GM23338 (cell line): ENCODE results near the gene ZPBP. TPM values are rescaled to one million over a fixed set of nuclear protein-coding genes. Genes with fewer than 3 reads are reported as not detected.

Experiments used
- ATAC-seq: fragments of 200-7000 bp; cut with Tn5 transposase; 3 replicates; pipeline ENCODE4 v1.9.1; 2020
- DNase-seq: peaks from one replicate; pipeline ENCODE4 v3.0.0-alpha.2; 2015; ENCODE audit warnings: low spot score
- H2AFZ ChIP-seq: fragments of 200-600 bp; sonication (generic); 2 replicates; pipeline ENCODE4 v1.8.0; 2016; ENCODE audit warnings: antibody characterized with exemption, mild to moderate bottlenecking, moderate library complexity
- H3F3A ChIP-seq: fragments of 200-600 bp; sonication (generic); replicated peaks from 2 replicates; pipeline ENCODE4 v1.8.0; 2017; ENCODE audit warnings: antibody characterized with exemption, mixed run types, low read depth
- H3K27ac ChIP-seq: fragments of 200-600 bp; sonication (generic); 2 replicates; pipeline ENCODE4 v1.6.1; 2016; ENCODE audit warnings: low read depth
- H3K27me3 ChIP-seq: fragments of 200-600 bp; sonication (generic); 2 replicates; pipeline ENCODE4 v1.8.0; 2016; ENCODE audit warnings: mild to moderate bottlenecking, mixed run types, moderate library complexity; ENCODE audit not compliant: insufficient read depth
- H3K36me3 ChIP-seq: fragments of 200-600 bp; sonication (generic); 2 replicates; pipeline ENCODE4 v1.8.0; 2016; ENCODE audit warnings: mild to moderate bottlenecking; ENCODE audit not compliant: insufficient read depth
- H3K4me1 ChIP-seq: fragments of 200-600 bp; sonication (generic); 2 replicates; pipeline ENCODE4 v1.8.0; 2016; ENCODE audit warnings: mild to moderate bottlenecking, moderate library complexity; ENCODE audit not compliant: insufficient read depth
- H3K4me2 ChIP-seq: fragments of 200-600 bp; sonication (generic); 2 replicates; pipeline ENCODE4 v1.7.1; 2017; ENCODE audit warnings: mixed run types
- H3K4me3 ChIP-seq: fragments of 200-600 bp; sonication (generic); 2 replicates; pipeline ENCODE4 v1.6.1; 2016; ENCODE audit warnings: mixed run types
- H3K79me2 ChIP-seq: fragments of 200-600 bp; sonication (generic); replicated peaks from 2 replicates; pipeline ENCODE4 v1.8.0; 2017; ENCODE audit warnings: mild to moderate bottlenecking; ENCODE audit not compliant: insufficient read depth
- H3K9me2 ChIP-seq: fragments of 200-600 bp; sonication (generic); 2 replicates; pipeline ENCODE4 v1.8.0; 2017; ENCODE audit not compliant: insufficient read depth
- H4K20me1 ChIP-seq: fragments of 200-600 bp; sonication (generic); replicated peaks from 2 replicates; pipeline ENCODE4 v1.8.0; 2017; ENCODE audit warnings: mild to moderate bottlenecking; ENCODE audit not compliant: insufficient read depth
- H3K27ac Mint-ChIP-seq: 2 replicates; pipeline ENCODE4 v1.8.0; 2020; ENCODE audit warnings: inconsistent platforms, mild to moderate bottlenecking, moderate library complexity, mixed read lengths
- H3K27me3 Mint-ChIP-seq: 3 replicates; pipeline ENCODE4 v1.8.0; 2022; ENCODE audit warnings: low read depth, mild to moderate bottlenecking, moderate library complexity, mixed read lengths, inconsistent platforms; ENCODE audit not compliant: insufficient read depth, poor library complexity
- H3K36me3 Mint-ChIP-seq: 3 replicates; pipeline ENCODE4 v1.8.0; 2021; ENCODE audit warnings: low read depth, mild to moderate bottlenecking, inconsistent platforms, moderate library complexity, mixed read lengths
- H3K4me1 Mint-ChIP-seq: 3 replicates; pipeline ENCODE4 v1.8.0; 2020; ENCODE audit warnings: mild to moderate bottlenecking, inconsistent platforms, mixed read lengths
- H3K4me3 Mint-ChIP-seq: 3 replicates; pipeline ENCODE4 v1.8.0; 2021; ENCODE audit warnings: moderate library complexity, mild to moderate bottlenecking, inconsistent platforms, mixed read lengths
- H3K9me3 Mint-ChIP-seq: 3 replicates; pipeline ENCODE4 v1.8.0; 2020; ENCODE audit warnings: moderate library complexity, mild to moderate bottlenecking, inconsistent platforms, mixed read lengths
- ETS1 ChIP-seq: IDR thresholded peaks from 2 replicates; pipeline ENCODE4 v1.6.1; 2016; ENCODE audit warnings: antibody characterized with exemption
- EZH2 ChIP-seq: fragments of 200-600 bp; sonication (generic); IDR thresholded peaks from one replicate; pipeline ENCODE4 v1.8.0; 2017; ENCODE audit warnings: antibody characterized with exemption, mild to moderate bottlenecking, low read depth; ENCODE audit not compliant: unreplicated experiment
- REST ChIP-seq: IDR thresholded peaks from one replicate; pipeline ENCODE4 v1.6.1; 2018; ENCODE audit warnings: antibody characterized with exemption; ENCODE audit not compliant: unreplicated experiment
- STAT1 ChIP-seq: IDR thresholded peaks from one replicate; pipeline ENCODE4 v1.6.1; 2016; ENCODE audit warnings: antibody characterized with exemption; ENCODE audit not compliant: unreplicated experiment
- ZNF114 ChIP-seq: fragments of 250-450 bp; sonication (Bioruptor Pico); IDR thresholded peaks from 2 replicates; pipeline ENCODE4 v1.5.0; 2020; ENCODE audit warnings: mild to moderate bottlenecking, moderate library complexity
- ZNF331 ChIP-seq: fragments of 250-450 bp; sonication (Bioruptor Pico); IDR thresholded peaks from 2 replicates; pipeline ENCODE4 v1.5.0; 2020; ENCODE audit warnings: low read depth, mild to moderate bottlenecking, moderate library complexity
- polyA plus RNA-seq: library from polyadenylated mRNA; unstranded; fragments of >200 nt; fragmentation: Nextera tagmentation; extraction: Ambion mirVana; gene quantifications from 2 replicates; pipeline ENCODE4 v1.2.1, GENCODE V29; 2016
- total RNA-seq: library from RNA; depleted of rRNA; stranded (reverse); fragments of >200 nt; shearing (Covaris generic); gene quantifications from 2 replicates; pipeline ENCODE4 v1.2.3, GENCODE V29; 2014
- TF ChIP-seq, protein P1 (sequence below): fragments of 250-450 bp; sonication (Bioruptor Pico); IDR thresholded peaks from 2 replicates; pipeline ENCODE4 v1.5.0; 2020; ENCODE audit warnings: mild to moderate bottlenecking, moderate library complexity

ZPBP gene
- total and polyA plus RNA-seq, 2 experiments from 2014 or later = not detected

GRCh38 chr7:50140688-50141087, 47.6 kb upstream of the ZPBP start:
- no peak overlapping the region for H3K27ac ChIP-seq
- H3K36me3 ChIP-seq = no peaks in the 10 kb centered on the region
- no peak overlapping the region for H3K4me2 ChIP-seq
- ATAC-seq = no peak
- no peaks in the 10 kb centered on the region for H3K9me2 ChIP-seq
- H4K20me1 ChIP-seq = no peaks in the 10 kb centered on the region
- Mint-ChIP-seq H3K9me3 (no peaks in the 10 kb centered on the region; the same call in 2 of the 3 replicates), H3K36me3 (no peaks in the 10 kb centered on the region), H3K27me3 (peaks cover 3% of the 10 kb centered on the region), H3K27ac (no peak overlapping the region), H3K4me1 (no peaks in the 10 kb centered on the region), H3K4me3 (no peak overlapping the region)
- TF ChIP-seq ZNF331 (CRISPR knock-in tag) = no peak
- no peak for TF ChIP-seq REST
- no peak for TF ChIP-seq ZNF114 (CRISPR knock-in tag)
- H3F3A ChIP-seq = no peaks in the 10 kb centered on the region
- H3K27me3 ChIP-seq = no peaks in the 10 kb centered on the region
- no peak overlapping the region for H2AFZ ChIP-seq
- H3K79me2 ChIP-seq = no peaks in the 10 kb centered on the region
- DNase-seq = no peak
- H3K4me1 ChIP-seq = no peaks in the 10 kb centered on the region
- H3K4me3 ChIP-seq = no peak overlapping the region

DNA sequence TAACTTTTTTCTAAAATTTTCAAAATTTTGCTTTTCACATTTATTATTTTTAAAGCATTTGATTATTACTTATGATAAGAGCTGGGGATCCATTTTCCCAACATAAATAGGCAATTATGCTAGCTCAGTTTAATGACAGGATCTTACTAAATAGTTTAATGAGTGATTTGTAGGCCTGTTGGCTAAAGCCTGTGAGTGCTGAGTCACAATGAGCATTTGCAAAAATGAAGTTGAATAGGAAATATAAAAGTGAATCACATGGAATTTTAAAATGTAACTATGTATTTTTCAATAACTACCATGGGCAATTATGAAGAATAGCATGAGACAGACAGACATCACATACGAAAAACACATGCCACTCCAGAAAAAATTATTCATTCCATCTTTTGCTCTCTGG, 45.1 kb upstream of the ZPBP start:
- Histone ChIP-seq H3K36me3 (no peaks in the 10 kb centered on the region), H3F3A (no peaks in the 10 kb centered on the region), H3K79me2 (no peaks in the 10 kb centered on the region), H2AFZ (no peak overlapping the region), H3K27me3 (no peaks in the 10 kb centered on the region), H3K27ac (no peak overlapping the region), H3K4me2 (no peak overlapping the region), H3K4me1 (no peaks in the 10 kb centered on the region), H3K9me2 (no peaks in the 10 kb centered on the region), H3K4me3 (no peak overlapping the region), H4K20me1 (no peaks in the 10 kb centered on the region)
- ATAC-seq = no peak
- H3K9me3 Mint-ChIP-seq = no peaks in the 10 kb centered on the region; the same call in 2 of the 3 replicates
- peaks cover 3% of the 10 kb centered on the region for H3K27me3 Mint-ChIP-seq
- H3K36me3 Mint-ChIP-seq = no peaks in the 10 kb centered on the region
- H3K27ac Mint-ChIP-seq = no peak overlapping the region
- no peak for DNase-seq
- no peaks in the 10 kb centered on the region for H3K4me1 Mint-ChIP-seq
- no peak overlapping the region for H3K4me3 Mint-ChIP-seq
- no peak for TF ChIP-seq REST
- TF ChIP-seq ETS1 = no peak
- TF ChIP-seq STAT1 = no peak
- no peak for TF ChIP-seq EZH2
- TF ChIP-seq, protein P1, sequence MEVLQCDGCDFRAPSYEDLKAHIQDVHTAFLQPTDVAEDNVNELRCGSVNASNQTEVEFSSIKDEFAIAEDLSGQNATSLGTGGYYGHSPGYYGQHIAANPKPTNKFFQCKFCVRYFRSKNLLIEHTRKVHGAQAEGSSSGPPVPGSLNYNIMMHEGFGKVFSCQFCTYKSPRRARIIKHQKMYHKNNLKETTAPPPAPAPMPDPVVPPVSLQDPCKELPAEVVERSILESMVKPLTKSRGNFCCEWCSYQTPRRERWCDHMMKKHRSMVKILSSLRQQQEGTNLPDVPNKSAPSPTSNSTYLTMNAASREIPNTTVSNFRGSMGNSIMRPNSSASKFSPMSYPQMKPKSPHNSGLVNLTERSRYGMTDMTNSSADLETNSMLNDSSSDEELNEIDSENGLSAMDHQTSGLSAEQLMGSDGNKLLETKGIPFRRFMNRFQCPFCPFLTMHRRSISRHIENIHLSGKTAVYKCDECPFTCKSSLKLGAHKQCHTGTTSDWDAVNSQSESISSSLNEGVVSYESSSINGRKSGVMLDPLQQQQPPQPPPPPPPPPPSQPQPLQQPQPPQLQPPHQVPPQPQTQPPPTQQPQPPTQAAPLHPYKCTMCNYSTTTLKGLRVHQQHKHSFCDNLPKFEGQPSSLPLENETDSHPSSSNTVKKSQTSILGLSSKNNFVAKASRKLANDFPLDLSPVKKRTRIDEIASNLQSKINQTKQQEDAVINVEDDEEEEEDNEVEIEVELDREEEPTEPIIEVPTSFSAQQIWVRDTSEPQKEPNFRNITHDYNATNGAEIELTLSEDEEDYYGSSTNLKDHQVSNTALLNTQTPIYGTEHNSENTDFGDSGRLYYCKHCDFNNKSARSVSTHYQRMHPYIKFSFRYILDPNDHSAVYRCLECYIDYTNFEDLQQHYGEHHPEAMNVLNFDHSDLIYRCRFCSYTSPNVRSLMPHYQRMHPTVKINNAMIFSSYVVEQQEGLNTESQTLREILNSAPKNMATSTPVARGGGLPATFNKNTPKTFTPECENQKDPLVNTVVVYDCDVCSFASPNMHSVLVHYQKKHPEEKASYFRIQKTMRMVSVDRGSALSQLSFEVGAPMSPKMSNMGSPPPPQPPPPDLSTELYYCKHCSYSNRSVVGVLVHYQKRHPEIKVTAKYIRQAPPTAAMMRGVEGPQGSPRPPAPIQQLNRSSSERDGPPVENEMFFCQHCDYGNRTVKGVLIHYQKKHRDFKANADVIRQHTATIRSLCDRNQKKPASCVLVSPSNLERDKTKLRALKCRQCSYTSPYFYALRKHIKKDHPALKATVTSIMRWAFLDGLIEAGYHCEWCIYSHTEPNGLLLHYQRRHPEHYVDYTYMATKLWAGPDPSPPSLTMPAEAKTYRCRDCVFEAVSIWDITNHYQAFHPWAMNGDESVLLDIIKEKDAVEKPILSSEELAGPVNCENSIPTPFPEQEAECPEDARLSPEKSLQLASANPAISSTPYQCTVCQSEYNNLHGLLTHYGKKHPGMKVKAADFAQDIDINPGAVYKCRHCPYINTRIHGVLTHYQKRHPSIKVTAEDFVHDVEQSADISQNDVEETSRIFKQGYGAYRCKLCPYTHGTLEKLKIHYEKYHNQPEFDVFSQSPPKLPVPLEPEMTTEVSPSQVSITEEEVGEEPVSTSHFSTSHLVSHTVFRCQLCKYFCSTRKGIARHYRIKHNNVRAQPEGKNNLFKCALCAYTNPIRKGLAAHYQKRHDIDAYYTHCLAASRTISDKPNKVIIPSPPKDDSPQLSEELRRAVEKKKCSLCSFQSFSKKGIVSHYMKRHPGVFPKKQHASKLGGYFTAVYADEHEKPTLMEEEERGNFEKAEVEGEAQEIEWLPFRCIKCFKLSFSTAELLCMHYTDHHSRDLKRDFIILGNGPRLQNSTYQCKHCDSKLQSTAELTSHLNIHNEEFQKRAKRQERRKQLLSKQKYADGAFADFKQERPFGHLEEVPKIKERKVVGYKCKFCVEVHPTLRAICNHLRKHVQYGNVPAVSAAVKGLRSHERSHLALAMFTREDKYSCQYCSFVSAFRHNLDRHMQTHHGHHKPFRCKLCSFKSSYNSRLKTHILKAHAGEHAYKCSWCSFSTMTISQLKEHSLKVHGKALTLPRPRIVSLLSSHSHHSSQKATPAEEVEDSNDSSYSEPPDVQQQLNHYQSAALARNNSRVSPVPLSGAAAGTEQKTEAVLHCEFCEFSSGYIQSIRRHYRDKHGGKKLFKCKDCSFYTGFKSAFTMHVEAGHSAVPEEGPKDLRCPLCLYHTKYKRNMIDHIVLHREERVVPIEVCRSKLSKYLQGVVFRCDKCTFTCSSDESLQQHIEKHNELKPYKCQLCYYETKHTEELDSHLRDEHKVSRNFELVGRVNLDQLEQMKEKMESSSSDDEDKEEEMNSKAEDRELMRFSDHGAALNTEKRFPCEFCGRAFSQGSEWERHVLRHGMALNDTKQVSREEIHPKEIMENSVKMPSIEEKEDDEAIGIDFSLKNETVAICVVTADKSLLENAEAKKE (CRISPR knock-in tag) = no peak
- TF ChIP-seq ZNF114 (CRISPR knock-in tag) = no peak
